ENCODE data around the gene SLAMF7.
"Not testable (repeated sequence)": the region's sequence is repeated elsewhere in the genome, so short reads cannot be mapped to it uniquely, and the experiment has no call there.

SLAMF7 gene

GRCh38 chr1:160767395-160768294 lies 28.6 kb downstream of the SLAMF7 start:
- FAIRE-seq (no peak), DNase-seq (ENCODE audit: insufficient read length, low spot score) (no peak)

GRCh38 chr1:160768295-160768657 lies 29.2 kb downstream of the SLAMF7 start:
- DNase-seq (ENCODE audit: insufficient read length, low spot score) (no peak), FAIRE-seq (no peak)

GRCh38 chr1:160772331-160772730 lies 33.3 kb downstream of the SLAMF7 start:
- FAIRE-seq = no peak
- DNase-seq (ENCODE audit: insufficient read length, low spot score) = no peak

GRCh38 chr1:160773093-160773492 lies 34.0 kb downstream of the SLAMF7 start:
- DNase-seq (ENCODE audit: insufficient read length, low spot score) (no peak), FAIRE-seq (no peak)

GRCh38 chr1:160774886-160775719 lies 36.1 kb downstream of the SLAMF7 start:
- no peak for DNase-seq (ENCODE audit: insufficient read length, low spot score)
- FAIRE-seq = no peak

GRCh38 chr1:160776178-160776577 lies 37.1 kb downstream of the SLAMF7 start:
- FAIRE-seq (no peak), DNase-seq (ENCODE audit: insufficient read length, low spot score) (no peak)

GRCh38 chr1:160777486-160778089 lies 38.5 kb downstream of the SLAMF7 start:
- DNase-seq (ENCODE audit: insufficient read length, low spot score) = peak; percentile 14
- FAIRE-seq = no peak

GRCh38 chr1:160778976-160779375 lies 39.9 kb downstream of the SLAMF7 start:
- no peak for FAIRE-seq
- DNase-seq (ENCODE audit: insufficient read length, low spot score) = no peak

- FAIRE-seq (no peak), DNase-seq (ENCODE audit: insufficient read length, low spot score) (peak; percentile 10)
Measured at GRCh38 chr1:160779626-160780397, 40.8 kb downstream of the SLAMF7 start.

GRCh38 chr1:160780398-160780755 lies 41.3 kb downstream of the SLAMF7 start:
- DNase-seq (ENCODE audit: insufficient read length, low spot score) (no peak), FAIRE-seq (no peak)

- no peak for DNase-seq (ENCODE audit: insufficient read length, low spot score)
Measured at GRCh38 chr1:160781186-160781766, 42.2 kb downstream of the SLAMF7 start.

GRCh38 chr1:160781914-160782689 lies 43.1 kb downstream of the SLAMF7 start:
- DNase-seq (ENCODE audit: insufficient read length, low spot score) (no peak), FAIRE-seq (no peak)

More at GRCh38 chr1:160781186-160781766, 42.2 kb downstream of the SLAMF7 start:
- no peak for FAIRE-seq

- not testable (repeated sequence) for FAIRE-seq; DNase-seq (ENCODE audit: insufficient read length, low spot score)
Measured at GRCh38 chr1:160782988-160783765, 44.1 kb downstream of the SLAMF7 start.

GRCh38 chr1:160789051-160789701 lies 50.1 kb downstream of the SLAMF7 start:
- FAIRE-seq (no peak), DNase-seq (ENCODE audit: insufficient read length, low spot score) (no peak)

GRCh38 chr1:160789702-160790611 lies 50.9 kb downstream of the SLAMF7 start:
- no peak for DNase-seq (ENCODE audit: insufficient read length, low spot score)
- no peak for FAIRE-seq

GRCh38 chr1:160794376-160794775 lies 55.3 kb downstream of the SLAMF7 start:
- no peak for FAIRE-seq
- DNase-seq (ENCODE audit: insufficient read length, low spot score) = no peak

GRCh38 chr1:160795951-160796383 lies 56.9 kb downstream of the SLAMF7 start, which contains the start of gene LY9:
LY9 (plus strand) TSS chr1:160796174; CDS start chr1:160796188, 14 bp downstream.
- DNase-seq (ENCODE audit: insufficient read length, low spot score) = no peak
- FAIRE-seq = no peak
